ENCODE data around the gene KCMF1.

DNA sequence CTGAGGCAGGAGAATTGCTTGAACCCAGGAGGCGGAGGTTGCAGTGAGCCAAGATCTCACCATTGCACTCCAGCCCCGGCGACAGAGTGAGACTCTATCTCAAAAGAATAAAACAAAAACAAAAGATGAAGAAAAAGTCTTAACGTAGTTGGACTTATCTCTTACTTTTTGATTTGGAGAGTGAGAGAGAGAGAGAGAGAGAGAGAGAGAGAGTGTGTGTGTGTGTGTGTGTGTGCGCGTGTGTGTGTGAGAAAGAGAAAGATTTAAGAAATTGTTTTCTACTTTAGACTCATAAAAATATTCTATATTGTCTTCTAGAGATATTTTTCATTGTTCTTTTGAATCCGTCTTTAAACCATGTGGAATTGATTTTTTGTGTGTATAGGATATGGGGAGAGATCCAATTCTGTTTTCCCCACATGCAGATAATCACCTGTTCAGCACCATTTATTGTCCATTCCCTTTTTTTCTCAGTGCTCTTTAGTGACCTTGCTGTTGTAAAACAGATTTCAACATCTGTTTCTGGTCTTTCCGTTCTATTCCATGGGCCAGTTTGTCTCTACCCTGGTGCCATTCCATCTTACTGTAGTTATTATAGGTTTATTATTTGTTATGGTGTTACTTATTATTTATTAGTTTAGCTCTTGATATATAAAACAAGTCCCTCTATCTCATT, 53.5 kb downstream of the KCMF1 start:
- no peak for TF ChIP-seq POLR2A (IDR thresholded peaks at IDR 0.05)
- TF ChIP-seq, protein P1, sequence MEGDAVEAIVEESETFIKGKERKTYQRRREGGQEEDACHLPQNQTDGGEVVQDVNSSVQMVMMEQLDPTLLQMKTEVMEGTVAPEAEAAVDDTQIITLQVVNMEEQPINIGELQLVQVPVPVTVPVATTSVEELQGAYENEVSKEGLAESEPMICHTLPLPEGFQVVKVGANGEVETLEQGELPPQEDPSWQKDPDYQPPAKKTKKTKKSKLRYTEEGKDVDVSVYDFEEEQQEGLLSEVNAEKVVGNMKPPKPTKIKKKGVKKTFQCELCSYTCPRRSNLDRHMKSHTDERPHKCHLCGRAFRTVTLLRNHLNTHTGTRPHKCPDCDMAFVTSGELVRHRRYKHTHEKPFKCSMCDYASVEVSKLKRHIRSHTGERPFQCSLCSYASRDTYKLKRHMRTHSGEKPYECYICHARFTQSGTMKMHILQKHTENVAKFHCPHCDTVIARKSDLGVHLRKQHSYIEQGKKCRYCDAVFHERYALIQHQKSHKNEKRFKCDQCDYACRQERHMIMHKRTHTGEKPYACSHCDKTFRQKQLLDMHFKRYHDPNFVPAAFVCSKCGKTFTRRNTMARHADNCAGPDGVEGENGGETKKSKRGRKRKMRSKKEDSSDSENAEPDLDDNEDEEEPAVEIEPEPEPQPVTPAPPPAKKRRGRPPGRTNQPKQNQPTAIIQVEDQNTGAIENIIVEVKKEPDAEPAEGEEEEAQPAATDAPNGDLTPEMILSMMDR (IDR thresholded peaks at IDR 0.05) = no peak
